ENCODE measurements around the gene TMEM119. TPM values are rescaled to one million over a fixed set of nuclear protein-coding genes. Genes with fewer than 3 reads are reported as not detected.

Gene TMEM119
- total and polyA plus RNA-seq, 2 of the 13 experiments (the other 11 are each of a cell fraction or from before 2014, with no cell fraction given) = not detected

- TF ChIP-seq, protein P1, sequence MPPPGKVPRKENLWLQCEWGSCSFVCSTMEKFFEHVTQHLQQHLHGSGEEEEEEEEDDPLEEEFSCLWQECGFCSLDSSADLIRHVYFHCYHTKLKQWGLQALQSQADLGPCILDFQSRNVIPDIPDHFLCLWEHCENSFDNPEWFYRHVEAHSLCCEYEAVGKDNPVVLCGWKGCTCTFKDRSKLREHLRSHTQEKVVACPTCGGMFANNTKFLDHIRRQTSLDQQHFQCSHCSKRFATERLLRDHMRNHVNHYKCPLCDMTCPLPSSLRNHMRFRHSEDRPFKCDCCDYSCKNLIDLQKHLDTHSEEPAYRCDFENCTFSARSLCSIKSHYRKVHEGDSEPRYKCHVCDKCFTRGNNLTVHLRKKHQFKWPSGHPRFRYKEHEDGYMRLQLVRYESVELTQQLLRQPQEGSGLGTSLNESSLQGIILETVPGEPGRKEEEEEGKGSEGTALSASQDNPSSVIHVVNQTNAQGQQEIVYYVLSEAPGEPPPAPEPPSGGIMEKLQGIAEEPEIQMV (CRISPR knock-in tag; IDR thresholded peaks at IDR 0.05; ENCODE audit: low read depth) = no peak
- TF ChIP-seq HMGXB4 (CRISPR knock-in tag; IDR thresholded peaks at IDR 0.05; ENCODE audit: borderline replicate concordance in 1 of 2, low read depth in 1 of 2) (no peak), LCORL (IDR thresholded peaks at IDR 0.05) (no peak), LCORL (CRISPR knock-in tag; IDR thresholded peaks at IDR 0.05) (no peak), ZNF546 (CRISPR knock-in tag; conservative IDR thresholded peaks at IDR 0.05) (no peak), ZNF160 (CRISPR knock-in tag; IDR thresholded peaks at IDR 0.05) (no peak), SRSF9 (IDR thresholded peaks at IDR 0.05; ENCODE audit: borderline replicate concordance, insufficient read depth, low read depth, low read length, poor library complexity, severe bottlenecking) (no peak)
- TF ChIP-seq, protein P2, sequence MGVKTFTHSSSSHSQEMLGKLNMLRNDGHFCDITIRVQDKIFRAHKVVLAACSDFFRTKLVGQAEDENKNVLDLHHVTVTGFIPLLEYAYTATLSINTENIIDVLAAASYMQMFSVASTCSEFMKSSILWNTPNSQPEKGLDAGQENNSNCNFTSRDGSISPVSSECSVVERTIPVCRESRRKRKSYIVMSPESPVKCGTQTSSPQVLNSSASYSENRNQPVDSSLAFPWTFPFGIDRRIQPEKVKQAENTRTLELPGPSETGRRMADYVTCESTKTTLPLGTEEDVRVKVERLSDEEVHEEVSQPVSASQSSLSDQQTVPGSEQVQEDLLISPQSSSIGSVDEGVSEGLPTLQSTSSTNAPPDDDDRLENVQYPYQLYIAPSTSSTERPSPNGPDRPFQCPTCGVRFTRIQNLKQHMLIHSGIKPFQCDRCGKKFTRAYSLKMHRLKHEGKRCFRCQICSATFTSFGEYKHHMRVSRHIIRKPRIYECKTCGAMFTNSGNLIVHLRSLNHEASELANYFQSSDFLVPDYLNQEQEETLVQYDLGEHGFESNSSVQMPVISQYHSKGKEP (CRISPR knock-in tag; IDR thresholded peaks at IDR 0.05) = no peak
These were observed 48.1 kb upstream of the TMEM119 start (continued) for GRCh38 chr12:108645686-108646599.
